NCI-H345 treated with DMSO at 0.1 percent for 48 hours (cell line): ENCODE results near the gene AKR1D1.
A peak's percentile ranks its signal among the peaks of the same experiment; 100 is the strongest.
"Not testable (repeated sequence)": the region's sequence is repeated elsewhere in the genome, so short reads cannot be mapped to it uniquely, and the experiment has no call there.

Source experiments
- DNase-seq: peaks from one replicate; lab custom pipeline; 2025; ENCODE audit not compliant: unreplicated experiment; lab: John Stamatoyannopoulos, UW

The AKR1D1 gene

DNA sequence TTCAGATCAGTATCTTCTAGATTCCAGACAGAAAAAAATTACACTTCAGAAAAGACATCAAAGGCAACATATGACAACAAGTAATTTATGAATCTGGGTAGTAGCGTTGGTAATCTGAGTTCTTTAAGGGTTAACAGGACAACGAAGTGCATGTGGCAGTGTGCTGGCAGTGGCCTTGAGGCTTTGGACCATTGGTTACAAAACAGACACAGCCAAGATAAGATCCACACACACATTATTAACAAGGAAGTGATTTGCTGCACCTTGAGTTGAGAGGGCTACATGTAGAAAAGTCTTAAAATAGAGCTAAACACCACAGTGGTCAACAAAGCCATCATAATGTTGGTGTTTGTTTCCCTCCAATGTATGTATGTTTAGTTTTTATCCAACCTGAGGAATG lies 40.6 kb downstream of the AKR1D1 start:
- no peak for DNase-seq

DNA sequence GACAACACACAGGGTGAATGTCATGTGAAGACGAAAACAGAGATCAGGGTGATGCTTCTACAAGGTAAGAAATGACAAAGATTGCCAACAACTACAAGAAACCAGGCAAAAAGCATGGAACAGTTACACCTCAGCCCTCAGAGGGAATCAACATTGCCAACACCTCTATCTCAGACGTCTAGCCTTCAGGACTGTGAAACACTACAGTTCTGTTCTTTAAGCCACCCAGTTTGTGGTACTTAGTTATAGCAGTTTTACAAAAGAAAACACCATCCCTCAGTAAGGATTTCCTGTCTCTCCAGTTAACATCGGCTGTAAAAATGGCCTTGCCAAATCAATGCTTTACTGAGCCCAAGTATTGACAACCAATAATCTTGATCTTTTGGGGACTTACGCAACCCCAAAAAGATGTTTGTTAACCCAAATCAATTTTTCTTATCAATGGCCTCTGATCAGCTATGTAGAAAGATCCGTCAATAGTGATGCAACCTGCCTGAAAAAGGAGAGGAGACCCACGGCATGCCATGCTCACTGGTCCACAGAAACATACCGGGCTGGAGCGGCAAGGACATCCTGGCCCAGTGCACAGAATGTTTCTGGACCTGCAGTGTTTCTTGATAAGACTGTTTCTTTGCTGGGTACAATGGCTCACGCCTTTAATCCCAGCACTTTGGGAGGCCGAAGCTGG lies 44.0 kb downstream of the AKR1D1 start:
- no peak for DNase-seq

GRCh38 chr7:138122162-138122561 lies 45.9 kb downstream of the AKR1D1 start:
- no peak for DNase-seq

DNA sequence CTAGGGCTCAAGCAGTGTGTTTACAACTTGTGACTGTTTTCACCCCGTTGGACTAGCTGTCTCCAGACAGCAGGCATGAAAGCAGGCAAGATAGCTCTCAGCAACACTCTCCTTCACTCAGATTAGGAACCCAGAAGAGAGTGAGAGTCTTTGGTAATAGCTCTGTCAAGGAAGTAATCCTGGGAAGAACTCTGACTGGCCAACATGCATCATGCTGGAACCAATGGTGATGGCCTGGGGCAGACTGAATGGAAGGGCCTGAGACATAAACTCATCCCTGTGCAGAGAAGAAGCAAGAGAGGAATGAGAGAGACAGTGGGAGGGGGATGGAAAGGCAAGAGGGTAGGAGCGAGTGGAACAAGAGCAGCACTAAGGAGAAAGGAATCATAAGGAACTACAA lies 48.9 kb downstream of the AKR1D1 start:
- DNase-seq: no peak

- DNase-seq: no peak
These were observed 49.4 kb downstream of the AKR1D1 start for GRCh38 chr7:138125598-138126111.

DNA sequence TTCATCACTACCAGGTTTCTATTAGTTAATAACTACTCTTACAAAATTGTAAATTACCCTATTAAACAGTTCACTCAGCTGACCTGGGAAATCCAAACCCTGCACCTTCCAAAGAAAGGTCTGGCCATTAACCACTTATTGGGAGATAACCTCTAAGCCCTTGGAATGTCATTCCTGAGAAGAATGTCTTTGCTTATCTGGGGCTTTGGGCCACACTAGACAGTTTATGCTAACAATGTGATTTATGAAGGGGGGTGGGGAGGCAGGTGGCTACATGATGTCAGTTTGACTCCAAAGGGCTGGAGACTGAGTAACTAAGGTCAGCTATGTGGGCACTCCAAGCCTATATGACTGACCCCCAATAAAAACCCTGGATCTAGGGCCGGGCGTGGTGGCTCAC lies 50.7 kb downstream of the AKR1D1 start:
- DNase-seq: no peak

DNA sequence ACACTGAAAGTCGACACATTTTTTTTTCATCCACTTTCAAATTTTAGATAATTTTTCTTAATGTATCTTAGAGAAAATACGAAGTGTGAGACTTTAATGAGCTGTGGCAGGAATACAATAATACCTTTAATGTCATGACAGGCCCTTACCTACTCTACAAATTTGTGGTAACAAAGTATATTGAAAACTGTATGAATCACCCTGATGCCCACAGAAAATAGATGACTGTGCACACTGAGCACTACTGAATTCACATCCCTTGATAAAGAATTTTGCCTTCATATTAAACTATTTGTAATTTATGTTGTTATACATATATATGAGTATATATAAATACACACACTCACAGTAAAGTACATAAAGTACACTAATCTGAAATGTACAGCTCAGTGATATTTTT lies 51.7 kb downstream of the AKR1D1 start:
- DNase-seq: no peak

DNA sequence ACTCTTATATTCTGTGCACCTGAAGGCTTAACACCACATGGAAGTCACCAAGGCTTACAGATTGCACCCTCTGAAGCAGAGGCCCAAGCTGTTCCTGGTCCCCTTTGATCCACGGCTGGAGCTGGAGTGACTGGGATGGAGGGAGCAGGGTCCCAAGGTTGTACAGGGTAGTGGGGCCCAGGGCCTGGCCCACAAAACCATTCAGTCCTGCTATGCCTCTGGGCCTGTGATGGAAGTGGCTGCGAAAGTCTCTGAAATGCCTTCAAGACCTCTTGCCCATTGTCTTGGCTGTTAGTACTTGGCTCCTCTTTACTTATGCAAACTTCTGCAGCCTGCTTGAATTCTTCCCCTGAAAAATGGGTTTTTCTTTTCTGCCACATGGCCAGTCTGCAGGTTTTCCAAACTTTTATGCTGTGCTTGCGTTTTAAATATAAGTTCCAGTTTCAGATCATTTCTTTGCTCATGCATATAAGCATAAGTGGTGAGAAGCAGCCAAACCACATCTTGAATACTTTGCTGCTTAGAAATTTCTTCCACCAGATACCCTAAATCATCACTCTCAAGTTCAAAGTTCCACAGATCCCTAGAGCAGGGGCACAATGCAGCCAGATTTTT lies 53.4 kb downstream of the AKR1D1 start:
- no peak for DNase-seq

DNA sequence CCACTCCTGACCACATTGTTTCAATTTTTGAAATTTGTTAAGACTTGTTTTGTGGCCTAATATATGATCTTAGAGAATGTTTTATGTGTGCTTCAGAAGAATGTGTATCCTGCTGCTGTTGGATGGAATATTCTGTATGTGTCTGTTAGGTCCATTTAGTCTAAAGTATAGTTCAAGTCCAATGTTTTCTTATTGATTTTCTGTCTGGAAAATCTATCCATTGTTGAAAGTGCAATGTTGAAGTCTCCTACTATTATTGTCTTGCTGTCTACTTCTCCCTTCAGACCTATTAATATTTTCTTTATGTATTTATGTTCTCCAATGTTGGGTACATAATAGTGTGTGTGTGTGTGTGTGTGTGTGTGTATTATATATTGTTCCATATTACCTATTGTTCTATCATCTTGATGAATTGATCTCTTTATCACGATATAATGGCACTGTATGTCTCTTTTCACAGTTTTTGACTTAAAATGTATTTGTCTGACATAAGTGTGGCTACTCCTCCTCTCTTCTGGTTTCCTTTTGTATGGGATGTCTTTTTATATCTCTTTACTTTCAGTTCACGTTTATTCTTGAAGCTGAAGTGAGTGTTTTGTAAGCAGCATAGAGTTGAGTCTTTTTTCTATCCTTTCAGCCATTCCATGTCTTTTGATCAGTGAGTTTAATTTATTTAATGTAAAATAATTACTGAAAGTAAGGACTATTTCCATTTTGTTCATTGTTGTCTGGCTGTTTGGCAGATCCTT lies 61.3 kb downstream of the AKR1D1 start:
- DNase-seq: no peak

GRCh38 chr7:138138244-138138643 lies 62.0 kb downstream of the AKR1D1 start:
- no peak for DNase-seq

GRCh38 chr7:138142583-138143201 lies 66.4 kb downstream of the AKR1D1 start:
- no peak for DNase-seq

DNA sequence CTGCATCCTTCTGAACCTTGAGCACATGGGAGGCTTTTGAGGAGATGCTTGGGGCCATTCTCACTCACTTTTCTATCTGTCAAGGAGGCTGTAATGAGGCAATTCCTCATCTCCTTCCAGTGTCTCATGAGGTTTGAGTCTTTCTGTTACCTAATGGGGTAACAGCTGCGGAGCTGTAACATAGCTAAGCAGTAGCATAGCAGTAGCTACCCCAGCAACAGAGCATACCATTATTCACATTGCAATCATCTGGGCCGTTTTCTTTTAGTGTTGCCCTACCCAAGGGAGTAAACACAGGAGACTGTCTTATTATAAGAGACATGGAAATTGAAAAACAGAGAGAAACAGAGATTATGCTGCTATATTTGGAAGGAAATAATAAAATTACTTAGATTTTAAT lies 68.7 kb downstream of the AKR1D1 start:
- DNase-seq: no peak

DNA sequence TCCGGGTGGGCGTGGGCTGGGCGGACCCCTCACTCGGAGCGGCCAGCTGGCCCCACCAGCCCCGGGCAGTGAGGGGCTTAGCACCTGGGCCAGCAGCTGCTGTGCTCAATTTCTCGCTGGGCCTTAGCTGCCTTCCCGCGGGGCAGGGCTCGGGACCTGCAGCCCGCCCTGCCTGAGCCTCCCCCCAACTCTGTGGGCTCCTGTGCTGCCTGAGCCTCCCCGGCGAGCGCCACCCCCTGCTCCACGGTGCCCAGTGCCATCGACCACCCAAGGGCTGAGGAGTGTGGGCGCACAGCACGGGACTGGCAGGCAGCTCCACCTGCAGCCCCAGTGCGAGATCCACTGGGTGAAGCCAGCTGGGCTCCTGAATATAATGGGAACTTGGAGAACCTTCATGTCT lies 70.0 kb downstream of the AKR1D1 start:
- DNase-seq: not testable (repeated sequence)

- DNase-seq: not testable (repeated sequence)
These were observed 70.8 kb downstream of the AKR1D1 start for GRCh38 chr7:138146757-138147734.

GRCh38 chr7:138151731-138152577 lies 75.7 kb downstream of the AKR1D1 start:
- DNase-seq: no peak

DNA sequence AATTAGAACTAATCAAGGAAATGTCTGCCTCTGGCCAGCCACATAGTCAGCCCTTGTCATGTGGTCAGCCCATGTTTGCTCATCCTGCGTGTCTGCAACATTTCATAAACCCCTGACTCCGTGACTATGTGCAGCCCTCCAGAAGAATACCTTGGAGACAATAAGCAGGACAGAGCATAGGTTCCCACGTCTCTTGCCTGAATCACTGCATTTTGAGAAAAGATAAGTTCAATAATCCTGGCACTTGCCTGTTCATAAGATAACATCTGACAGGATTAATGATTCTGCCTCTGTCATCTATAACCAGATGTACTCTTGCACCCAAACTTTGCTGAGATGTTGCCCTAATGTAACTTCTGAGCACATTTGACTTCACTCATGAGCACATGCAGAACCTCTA lies 78.4 kb downstream of the AKR1D1 start:
- no peak for DNase-seq

DNA sequence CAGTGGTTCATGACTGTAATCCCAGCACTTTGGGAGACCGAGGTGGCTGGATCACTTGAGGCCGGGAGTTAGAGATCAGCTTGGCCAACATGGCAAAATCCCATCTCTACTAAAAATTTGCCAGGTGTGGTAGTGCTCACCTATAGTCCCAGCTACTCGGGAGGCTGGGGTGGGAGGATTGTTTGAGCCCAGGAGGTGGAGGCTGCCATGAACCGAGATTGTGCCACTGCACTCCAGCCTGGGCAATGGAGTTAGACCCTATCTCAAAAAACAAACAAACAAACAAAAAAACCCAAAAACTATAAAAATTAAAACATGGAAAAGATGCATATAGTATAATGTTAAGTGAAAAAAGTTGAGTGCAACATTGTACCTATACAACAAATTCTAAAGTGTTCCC lies 81.4 kb downstream of the AKR1D1 start:
- no peak for DNase-seq

DNA sequence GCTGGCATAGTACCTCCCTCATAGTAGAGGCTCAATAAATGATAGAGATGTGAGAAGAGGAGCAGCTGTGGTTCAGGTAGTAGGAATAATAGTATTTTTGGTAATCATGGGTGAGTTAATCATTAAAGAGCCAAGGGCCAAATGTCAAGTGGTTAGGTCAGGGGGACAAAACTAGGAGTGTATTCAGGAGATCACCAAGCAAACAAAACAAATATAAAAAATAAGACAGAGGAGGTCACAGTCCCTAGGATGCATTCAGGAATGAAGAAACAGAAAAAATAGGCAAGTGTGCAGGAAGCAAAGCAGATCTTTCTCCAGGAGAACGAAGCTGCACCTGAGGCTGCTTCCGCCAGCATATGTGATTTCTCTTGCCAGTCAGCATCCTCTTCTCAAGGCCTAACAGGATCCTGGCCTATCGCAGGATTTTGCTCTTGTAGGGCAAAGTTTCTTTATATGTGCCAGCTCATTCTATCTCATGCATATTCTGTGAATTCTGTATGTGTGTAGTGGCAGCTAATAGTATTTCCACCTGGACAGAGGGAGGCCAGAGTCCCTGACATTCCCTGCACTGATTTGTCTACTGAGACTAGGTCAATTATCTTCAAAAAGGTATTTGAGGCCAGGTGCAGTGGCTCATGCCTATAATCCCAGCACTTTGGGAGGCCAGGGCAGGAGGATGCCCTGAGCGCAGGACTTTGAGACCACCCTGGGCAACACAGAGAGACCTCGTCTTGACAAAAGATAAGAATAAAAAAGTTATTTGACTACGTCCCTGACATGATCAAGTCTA lies 82.7 kb downstream of the AKR1D1 start:
- no peak for DNase-seq

DNA sequence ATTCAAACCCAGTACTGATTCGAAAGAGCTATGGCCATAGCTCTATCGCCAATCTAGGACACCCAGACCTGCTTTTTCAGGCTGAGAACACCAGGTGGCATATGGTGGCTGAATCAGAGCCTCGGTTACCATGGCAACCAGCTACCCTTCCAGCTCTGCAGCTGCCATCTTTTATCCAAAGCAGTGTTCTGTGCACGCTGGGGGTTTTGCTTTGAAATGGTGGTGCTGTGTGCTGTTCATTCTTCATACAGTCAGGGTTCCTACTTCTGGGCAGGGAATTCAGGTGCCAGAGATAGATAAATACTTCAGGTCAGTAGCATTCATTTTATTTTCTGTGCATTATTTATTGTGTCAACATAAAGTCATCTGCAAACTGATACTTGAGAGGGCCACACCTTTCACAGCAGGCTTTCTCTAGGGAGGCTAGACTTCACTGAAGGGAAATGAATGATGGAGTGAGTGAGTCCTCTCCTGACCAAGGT lies 85.4 kb downstream of the AKR1D1 start:
- DNase-seq: peak; percentile 97
